T47D (cell line): ENCODE data around the gene COL1A2.

Experiments
- DNase-seq, 2 experiments: peaks; one replicate each; pipeline versions ENCODE4 v3.0.0 to v3.0.0-alpha.2; 2011 to 2012; ENCODE audit warnings: low read depth in 1 of 2, low spot score in 1 of 2
- JUND ChIP-seq: IDR thresholded peaks from 2 replicates; pipeline ENCODE4 v1.6.1; 2012; ENCODE audit warnings: low read depth
- in situ Hi-C: cut with HindIII; loops from 2 replicates; pipeline ENCODE4 v1.10.0; 2016; ENCODE audit warnings: low sequenced_read_pairs, low pct_unique_long_range_greater_than_20kb

Gene COL1A2

DNA sequence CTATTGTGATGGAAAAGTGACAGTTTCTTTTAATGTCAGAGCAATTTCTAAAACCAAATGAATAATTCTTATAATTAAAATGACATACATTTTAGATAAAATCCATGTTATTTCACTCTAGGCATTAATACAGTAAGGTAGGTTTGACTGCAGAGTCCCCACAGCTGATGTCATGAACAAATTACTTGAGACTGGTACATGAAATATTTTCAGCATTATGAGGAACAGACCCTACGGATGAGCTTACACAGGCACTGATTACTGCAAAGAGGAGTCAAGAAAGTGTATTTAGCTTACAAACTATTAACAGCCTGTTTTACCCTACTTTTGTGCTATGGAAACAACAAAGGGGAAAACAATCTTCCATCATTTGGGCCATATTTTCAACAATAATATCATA, 8.9 kb downstream of the COL1A2 start:
- no peak for DNase-seq
- in situ Hi-C loops, result no loop called here
- TF ChIP-seq JUND, result no peak

DNA sequence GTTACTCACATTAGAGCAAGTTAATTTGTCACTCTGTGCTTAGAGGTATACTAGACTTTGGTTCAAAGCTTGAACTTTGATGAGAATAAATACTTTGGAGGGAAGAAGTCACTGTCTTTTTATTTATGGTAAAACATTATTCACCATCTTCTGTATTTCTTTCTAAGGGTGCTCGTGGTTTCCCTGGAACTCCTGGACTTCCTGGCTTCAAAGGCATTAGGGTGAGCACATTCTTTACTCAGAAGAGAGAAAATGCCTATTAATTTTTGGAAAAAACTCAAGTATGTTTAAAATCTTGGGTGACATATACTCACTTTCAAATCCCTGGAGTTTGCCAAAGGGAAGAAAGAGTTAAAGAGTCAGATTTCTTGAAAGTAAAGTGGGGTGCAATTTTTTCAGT, 10.8 kb downstream of the COL1A2 start:
- TF ChIP-seq JUND, result no peak
- in situ Hi-C loops, result no loop called here
- DNase-seq, result no peak

DNA sequence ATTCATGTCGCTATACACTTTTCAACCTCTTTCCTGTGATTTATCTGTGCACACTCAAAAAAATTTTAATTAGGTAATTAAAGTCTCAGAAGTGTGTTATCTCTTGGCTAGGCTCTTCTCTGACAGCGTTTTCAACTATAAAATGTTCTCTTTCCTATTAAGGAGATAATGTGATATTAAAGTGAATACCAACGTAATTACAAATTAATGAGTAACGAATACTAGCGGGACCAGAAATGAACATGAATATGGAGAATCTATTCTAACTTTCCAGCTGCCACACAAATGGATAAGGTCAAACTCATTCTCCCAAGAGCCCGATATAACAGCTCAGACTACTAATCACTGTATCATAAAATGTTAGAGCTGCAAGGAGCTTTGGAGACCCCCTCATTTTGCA, 12.0 kb downstream of the COL1A2 start:
- in situ Hi-C loops, result no loop called here
- no peak for DNase-seq
- no peak for TF ChIP-seq JUND

- DNase-seq, result no peak
Observed at GRCh38 chr7:94409200-94409948, 14.7 kb downstream of the COL1A2 start.

DNA sequence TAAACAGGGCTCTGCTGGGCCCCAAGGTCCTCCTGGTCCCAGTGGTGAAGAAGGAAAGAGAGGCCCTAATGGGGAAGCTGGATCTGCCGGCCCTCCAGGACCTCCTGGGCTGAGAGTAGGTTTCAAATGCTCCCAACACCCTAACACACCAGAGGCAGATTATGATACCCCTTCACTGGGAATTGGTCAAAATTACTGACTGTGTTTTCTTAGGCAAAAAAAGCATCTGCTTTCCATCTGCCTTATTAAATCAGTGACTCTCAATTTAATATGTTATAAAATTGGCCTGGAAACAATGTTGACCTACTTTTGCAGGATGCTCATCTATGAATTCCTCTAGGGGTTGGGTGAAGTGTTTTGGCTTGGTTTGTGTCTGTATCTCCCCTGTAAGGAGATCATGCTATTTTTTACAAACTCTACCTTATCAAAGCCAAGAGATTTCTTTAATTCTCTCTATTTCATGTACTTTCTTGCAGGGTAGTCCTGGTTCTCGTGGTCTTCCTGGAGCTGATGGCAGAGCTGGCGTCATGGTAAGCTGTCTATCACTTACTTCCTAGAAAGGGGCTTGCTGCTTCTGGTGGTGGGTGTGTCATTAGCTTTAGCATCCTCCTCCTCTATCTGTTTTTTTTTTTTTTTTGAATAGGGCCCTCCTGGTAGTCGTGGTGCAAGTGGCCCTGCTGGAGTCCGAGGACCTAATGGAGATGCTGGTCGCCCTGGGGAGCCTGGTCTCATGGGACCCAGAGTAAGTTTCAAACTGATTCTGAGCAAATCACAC, 15.9 kb downstream of the COL1A2 start:
- in situ Hi-C loops, result no loop called here
- no peak for TF ChIP-seq JUND
- DNase-seq, result no peak

More at GRCh38 chr7:94409200-94409948, 14.7 kb downstream of the COL1A2 start:
- in situ Hi-C loops, result no loop called here
- TF ChIP-seq JUND, result no peak

DNA sequence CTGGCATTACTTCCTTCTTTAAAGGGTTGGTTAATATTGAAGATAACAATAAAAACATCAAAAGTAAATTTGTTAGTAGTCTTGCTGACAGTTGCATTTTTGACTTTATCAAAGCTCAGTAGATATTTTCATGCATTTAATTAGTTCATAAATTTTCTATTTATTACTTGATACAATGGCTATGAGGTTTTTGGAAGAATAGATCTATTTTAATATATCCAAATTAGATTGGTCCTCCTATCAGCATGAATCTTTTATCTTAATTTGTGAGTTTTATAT, 16.4 kb downstream of the COL1A2 start:
- in situ Hi-C loops, result no loop called here
- DNase-seq, result no peak
- TF ChIP-seq JUND, result no peak

- no peak for TF ChIP-seq JUND
- in situ Hi-C loops, result no loop called here
Observed at GRCh38 chr7:94412762-94413322, 18.1 kb downstream of the COL1A2 start.

GRCh38 chr7:94414481-94414880, 19.8 kb downstream of the COL1A2 start:
- DNase-seq, result no peak
- in situ Hi-C loops, result no loop called here
- no peak for TF ChIP-seq JUND

More at GRCh38 chr7:94412762-94413322, 18.1 kb downstream of the COL1A2 start:
- no peak for DNase-seq

DNA sequence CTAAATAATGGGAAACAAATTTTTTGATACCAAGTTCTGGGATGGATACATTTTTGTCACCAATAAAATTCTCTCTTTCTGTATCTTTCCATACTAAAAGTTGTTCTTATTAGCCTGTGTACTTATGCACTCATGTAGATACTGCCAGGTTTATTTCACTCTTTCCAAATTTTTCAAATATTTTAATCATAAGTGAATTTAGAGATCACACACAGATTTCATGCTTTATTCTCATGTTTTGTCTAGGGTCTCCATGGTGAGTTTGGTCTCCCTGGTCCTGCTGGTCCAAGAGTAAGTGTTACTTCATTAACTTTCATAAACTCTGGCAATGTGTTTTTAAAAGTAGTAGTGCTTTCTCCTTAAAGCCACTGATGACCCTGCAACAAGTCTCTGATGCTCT, 20.3 kb downstream of the COL1A2 start:
- TF ChIP-seq JUND, result no peak
- in situ Hi-C loops, result no loop called here
- DNase-seq, result no peak

DNA sequence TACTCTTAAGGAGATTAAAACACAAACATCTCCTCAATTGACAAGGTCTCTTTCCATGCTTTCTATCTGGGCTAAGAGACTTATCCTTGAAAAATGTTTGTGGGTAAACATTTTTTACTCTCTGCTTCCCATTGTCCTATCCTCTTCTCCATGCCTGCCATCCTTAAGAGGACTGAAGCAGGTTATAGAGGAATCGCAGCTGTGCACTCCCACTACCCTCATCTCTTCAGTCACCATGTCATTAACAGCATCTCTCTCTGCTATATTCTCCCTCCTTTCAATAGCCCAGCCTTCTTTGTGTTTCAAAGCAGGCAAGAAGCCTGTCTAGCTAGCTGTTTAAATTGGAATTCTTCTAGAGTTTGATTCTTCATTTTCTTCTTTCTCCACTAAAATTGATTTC, 22.6 kb downstream of the COL1A2 start:
- no peak for TF ChIP-seq JUND
- no peak for DNase-seq
- in situ Hi-C loops, result no loop called here

GRCh38 chr7:94417901-94418300, 23.2 kb downstream of the COL1A2 start:
- DNase-seq, result no peak
- no peak for TF ChIP-seq JUND
- in situ Hi-C loops, result no loop called here

- DNase-seq, result no peak
- in situ Hi-C loops, result no loop called here
- TF ChIP-seq JUND, result no peak
Observed at GRCh38 chr7:94418851-94419250, 24.2 kb downstream of the COL1A2 start.

DNA sequence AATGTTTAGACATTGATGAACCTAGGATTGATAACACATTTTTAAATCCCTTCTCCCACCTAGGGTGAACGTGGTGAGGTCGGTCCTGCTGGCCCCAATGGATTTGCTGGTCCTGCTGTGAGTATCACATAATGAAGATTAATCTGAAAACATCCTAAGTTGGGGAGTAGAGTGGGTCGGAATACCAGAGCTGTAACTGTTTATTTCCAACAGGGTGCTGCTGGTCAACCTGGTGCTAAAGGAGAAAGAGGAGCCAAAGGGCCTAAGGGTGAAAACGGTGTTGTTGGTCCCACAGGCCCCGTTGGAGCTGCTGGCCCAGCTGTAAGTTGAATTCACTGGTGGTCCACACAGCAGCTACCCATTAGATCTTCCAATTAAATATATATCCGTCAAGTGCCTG, 25.6 kb downstream of the COL1A2 start:
- in situ Hi-C loops, result no loop called here
- no peak for TF ChIP-seq JUND

More for the DNA sequence above, 25.6 kb downstream of the COL1A2 start:
- DNase-seq, result no peak
